HepG2 (cell line): Measurements from ENCODE around the gene HEXD.

Experiments
- CTCF ChIP-seq: sonication (generic); formaldehyde crosslinking; IDR thresholded peaks from 2 replicates; pipeline ENCODE4 v1.5.0; 2020; ENCODE audit warnings: mild to moderate bottlenecking, missing genetic modification reagents, moderate library complexity
- HDAC2 ChIP-seq: sonication (generic); formaldehyde crosslinking; IDR thresholded peaks from 2 replicates; pipeline ENCODE4 v1.4.0; 2020; ENCODE audit warnings: missing genetic modification reagents
- HIVEP1 ChIP-seq: sonication (generic); formaldehyde crosslinking; IDR thresholded peaks from 2 replicates; pipeline ENCODE4 v1.4.0; 2020; ENCODE audit warnings: mild to moderate bottlenecking, missing genetic modification reagents
- HNRNPL ChIP-seq: fragments of 200-400 bp; formaldehyde crosslinking; IDR thresholded peaks from 2 replicates; pipeline ENCODE4 v1.6.1; 2017; ENCODE audit warnings: mild to moderate bottlenecking, low read depth, low read length
- RXRA ChIP-seq: sonication (generic); formaldehyde crosslinking; IDR thresholded peaks from 2 replicates; pipeline ENCODE4 v1.5.1; 2020; ENCODE audit warnings: missing genetic modification reagents
- SIN3A ChIP-seq: IDR thresholded peaks from 2 replicates; pipeline ENCODE4 v1.6.1; 2011; ENCODE audit warnings: low read depth, mild to moderate bottlenecking, control low read depth, low read length, borderline replicate concordance
- SMAD3 ChIP-seq: sonication (generic); formaldehyde crosslinking; IDR thresholded peaks from 2 replicates; pipeline ENCODE4 v1.4.0; 2020; ENCODE audit warnings: missing genetic modification reagents
- SRF ChIP-seq: IDR thresholded peaks from 2 replicates; pipeline ENCODE4 v1.6.1; 2011; ENCODE audit warnings: mild to moderate bottlenecking, low read depth, low read length, moderate library complexity
- TAF1 ChIP-seq: sonication (generic); formaldehyde crosslinking; IDR thresholded peaks from 2 replicates; pipeline ENCODE4 v1.4.0; 2020; ENCODE audit warnings: missing genetic modification reagents
- TBX3 ChIP-seq: fragments of 450-650 bp; IDR thresholded peaks from 2 replicates; pipeline ENCODE4 v1.6.1; 2017; ENCODE audit warnings: antibody characterized with exemption, mild to moderate bottlenecking, inconsistent platforms, borderline replicate concordance
- ZNF446 ChIP-seq: sonication (generic); formaldehyde crosslinking; IDR thresholded peaks from 2 replicates; pipeline ENCODE4 v1.5.0; 2020; ENCODE audit warnings: mild to moderate bottlenecking, missing genetic modification reagents
- TF ChIP-seq, protein P1 (sequence below): sonication (generic); formaldehyde crosslinking; IDR thresholded peaks from 2 replicates; pipeline ENCODE4 v1.5.1; 2020; ENCODE audit warnings: mild to moderate bottlenecking, missing genetic modification reagents, moderate library complexity
- TF ChIP-seq, protein P2 (sequence below): sonication (generic); formaldehyde crosslinking; IDR thresholded peaks from 2 replicates; pipeline ENCODE4 v1.4.0; 2020; ENCODE audit warnings: missing genetic modification reagents, borderline replicate concordance

DNA sequence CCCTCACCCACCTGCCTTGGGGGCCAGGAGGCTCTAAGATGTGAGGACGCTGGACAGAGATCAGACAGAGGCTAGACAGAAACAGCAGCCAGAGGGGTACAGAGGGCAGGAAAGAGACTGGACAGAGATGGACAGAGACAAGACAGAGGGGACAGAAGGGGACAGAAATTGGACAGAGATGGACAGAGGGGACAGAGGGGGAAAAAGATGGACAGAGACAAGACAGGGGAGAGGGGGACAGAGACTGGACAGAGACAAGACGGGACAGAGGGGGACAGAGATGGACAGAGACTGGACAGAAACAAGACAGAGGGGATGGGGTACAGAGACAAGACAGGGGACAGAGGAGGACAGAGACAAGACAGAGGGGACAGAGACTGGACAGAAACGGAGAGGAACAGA lies 30.4 kb upstream of the HEXD start:
- TF ChIP-seq, protein P1, sequence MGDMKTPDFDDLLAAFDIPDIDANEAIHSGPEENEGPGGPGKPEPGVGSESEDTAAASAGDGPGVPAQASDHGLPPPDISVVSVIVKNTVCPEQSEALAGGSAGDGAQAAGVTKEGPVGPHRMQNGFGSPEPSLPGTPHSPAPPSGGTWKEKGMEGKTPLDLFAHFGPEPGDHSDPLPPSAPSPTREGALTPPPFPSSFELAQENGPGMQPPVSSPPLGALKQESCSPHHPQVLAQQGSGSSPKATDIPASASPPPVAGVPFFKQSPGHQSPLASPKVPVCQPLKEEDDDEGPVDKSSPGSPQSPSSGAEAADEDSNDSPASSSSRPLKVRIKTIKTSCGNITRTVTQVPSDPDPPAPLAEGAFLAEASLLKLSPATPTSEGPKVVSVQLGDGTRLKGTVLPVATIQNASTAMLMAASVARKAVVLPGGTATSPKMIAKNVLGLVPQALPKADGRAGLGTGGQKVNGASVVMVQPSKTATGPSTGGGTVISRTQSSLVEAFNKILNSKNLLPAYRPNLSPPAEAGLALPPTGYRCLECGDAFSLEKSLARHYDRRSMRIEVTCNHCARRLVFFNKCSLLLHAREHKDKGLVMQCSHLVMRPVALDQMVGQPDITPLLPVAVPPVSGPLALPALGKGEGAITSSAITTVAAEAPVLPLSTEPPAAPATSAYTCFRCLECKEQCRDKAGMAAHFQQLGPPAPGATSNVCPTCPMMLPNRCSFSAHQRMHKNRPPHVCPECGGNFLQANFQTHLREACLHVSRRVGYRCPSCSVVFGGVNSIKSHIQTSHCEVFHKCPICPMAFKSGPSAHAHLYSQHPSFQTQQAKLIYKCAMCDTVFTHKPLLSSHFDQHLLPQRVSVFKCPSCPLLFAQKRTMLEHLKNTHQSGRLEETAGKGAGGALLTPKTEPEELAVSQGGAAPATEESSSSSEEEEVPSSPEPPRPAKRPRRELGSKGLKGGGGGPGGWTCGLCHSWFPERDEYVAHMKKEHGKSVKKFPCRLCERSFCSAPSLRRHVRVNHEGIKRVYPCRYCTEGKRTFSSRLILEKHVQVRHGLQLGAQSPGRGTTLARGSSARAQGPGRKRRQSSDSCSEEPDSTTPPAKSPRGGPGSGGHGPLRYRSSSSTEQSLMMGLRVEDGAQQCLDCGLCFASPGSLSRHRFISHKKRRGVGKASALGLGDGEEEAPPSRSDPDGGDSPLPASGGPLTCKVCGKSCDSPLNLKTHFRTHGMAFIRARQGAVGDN (CRISPR knock-in tag): no peak
- TF ChIP-seq SIN3A (no peak), SRF (no peak), HNRNPL (no peak), SMAD3 (no peak), HDAC2 (CRISPR knock-in tag) (no peak), CTCF (CRISPR knock-in tag) (no peak), HIVEP1 (no peak), RXRA (CRISPR knock-in tag) (no peak), TAF1 (CRISPR knock-in tag) (no peak), ZNF446 (CRISPR knock-in tag) (no peak), TBX3 (no peak)
- TF ChIP-seq, protein P2, sequence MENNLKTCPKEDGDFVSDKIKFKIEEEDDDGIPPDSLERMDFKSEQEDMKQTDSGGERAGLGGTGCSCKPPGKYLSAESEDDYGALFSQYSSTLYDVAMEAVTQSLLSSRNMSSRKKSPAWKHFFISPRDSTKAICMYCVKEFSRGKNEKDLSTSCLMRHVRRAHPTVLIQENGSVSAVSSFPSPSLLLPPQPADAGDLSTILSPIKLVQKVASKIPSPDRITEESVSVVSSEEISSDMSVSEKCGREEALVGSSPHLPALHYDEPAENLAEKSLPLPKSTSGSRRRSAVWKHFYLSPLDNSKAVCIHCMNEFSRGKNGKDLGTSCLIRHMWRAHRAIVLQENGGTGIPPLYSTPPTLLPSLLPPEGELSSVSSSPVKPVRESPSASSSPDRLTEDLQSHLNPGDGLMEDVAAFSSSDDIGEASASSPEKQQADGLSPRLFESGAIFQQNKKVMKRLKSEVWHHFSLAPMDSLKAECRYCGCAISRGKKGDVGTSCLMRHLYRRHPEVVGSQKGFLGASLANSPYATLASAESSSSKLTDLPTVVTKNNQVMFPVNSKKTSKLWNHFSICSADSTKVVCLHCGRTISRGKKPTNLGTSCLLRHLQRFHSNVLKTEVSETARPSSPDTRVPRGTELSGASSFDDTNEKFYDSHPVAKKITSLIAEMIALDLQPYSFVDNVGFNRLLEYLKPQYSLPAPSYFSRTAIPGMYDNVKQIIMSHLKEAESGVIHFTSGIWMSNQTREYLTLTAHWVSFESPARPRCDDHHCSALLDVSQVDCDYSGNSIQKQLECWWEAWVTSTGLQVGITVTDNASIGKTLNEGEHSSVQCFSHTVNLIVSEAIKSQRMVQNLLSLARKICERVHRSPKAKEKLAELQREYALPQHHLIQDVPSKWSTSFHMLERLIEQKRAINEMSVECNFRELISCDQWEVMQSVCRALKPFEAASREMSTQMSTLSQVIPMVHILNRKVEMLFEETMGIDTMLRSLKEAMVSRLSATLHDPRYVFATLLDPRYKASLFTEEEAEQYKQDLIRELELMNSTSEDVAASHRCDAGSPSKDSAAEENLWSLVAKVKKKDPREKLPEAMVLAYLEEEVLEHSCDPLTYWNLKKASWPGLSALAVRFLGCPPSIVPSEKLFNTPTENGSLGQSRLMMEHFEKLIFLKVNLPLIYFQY: no peak
